Activated T-cell treated with anti-CD3 and anti-CD28 coated beads for 48 hours (primary cell): ENCODE measurements around the gene CDH23.

Source experiments
- DNase-seq: peaks from one replicate; pipeline ENCODE4 v3.0.0-alpha.2; 2020; ENCODE audit warnings: low read depth

CDH23 gene

DNA sequence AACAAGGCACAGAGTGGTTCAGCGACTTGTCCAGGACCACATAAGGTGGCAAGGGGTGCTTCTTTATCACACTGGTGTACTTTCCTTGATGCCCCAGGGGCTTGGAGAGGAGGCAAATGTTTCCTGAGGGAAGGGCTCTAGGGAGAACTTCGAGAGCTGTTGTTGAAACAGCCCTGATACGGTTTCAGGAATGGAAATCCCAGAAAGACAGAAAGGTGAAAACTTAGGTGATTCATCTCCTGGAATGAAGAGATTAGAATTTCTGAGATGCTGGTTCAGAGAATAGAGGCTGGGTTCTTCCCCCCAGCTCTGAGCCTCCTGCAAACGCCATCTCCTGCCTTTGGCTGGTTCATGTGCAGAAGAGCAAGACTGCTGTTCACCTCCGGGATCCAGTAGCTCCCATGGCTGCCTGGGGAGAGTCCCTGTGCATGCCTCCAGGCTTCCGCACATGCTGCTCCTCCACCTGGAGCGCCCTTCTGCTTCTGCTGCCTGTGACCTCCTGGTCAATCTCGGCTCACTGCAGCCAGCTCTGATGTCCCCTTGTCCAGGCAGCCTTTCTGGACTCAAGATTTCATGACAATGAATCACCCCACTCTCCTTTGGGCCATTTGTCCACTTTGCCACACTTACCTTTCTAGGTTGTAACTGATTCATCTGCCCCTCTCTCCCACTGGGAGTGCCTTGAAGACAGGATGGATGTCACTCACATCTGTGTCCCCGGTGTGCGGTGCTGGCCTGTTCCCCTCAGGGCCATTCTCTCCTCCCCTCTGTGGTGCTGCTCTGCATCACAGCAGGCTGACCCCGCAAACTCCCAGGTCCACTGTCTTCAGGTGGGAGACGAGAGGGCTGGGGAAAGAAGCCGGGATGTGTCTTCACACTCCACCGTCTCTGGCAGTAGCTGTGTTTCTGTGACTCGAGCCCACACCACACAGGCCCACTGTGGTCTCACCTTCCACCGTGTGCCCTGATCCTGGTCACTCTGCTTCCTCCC is 3.6 kb upstream of the CDH23 start:
- no peak for DNase-seq

DNA sequence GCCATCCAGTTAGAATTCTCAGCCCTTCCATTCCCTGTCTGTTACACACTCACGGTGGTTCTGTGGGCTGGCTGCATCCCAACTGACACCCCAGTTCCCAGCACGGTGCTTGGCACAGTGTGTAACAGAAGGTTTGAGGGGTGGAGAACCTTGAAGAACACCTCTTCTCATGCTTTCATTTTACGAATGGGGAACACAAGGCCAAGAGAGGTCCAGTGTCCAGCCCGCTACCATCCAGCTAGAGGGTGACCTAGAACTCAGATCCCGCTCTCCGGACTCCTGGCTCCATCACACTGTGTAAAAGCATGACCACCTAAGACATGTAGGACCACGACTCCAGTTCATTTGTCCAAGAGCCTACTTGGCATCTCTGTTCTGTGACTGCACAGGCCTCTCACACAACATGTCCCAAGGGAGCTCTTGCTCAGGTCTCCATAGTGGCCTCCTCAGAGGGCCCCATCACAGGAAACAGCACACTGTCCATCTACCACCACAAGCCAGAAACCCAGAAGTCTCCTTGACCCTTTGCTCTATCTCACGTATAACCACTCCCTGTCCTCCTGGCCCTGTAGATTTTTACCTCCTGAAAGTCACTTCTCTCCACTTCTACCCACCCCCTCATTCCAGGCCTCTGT is 2.8 kb upstream of the CDH23 start:
- DNase-seq: no peak

DNA sequence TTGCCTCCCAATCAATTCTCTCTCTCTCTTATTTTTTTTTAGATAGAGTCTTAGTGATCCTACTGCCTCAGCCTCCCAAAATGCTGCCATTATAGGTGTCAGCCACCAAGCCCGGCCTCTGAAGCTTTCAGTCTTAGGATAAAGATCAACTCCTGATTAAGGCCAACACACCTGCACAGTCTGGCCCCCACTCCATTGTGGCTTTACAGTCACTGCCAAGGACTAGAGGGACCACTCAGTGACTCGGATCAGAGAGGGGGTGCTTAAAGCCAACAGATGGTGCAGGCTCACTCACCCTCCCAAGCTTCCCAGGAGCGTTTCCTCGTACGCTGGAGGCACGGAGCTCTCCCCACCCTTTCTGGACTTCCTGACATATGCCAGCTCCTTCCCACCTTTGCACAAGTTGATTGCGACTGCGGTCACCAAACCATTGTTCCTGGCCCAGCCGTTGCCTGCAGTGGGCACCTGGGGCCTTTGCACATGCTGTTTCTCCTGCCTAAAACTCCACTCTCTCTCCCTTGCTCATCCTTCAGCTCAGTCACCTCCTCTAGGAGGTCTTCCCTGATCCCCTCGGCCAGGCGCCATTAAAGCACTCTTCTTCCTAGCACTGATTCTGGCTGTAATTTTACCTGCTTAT is 1.7 kb upstream of the CDH23 start:
- DNase-seq: no peak

DNA sequence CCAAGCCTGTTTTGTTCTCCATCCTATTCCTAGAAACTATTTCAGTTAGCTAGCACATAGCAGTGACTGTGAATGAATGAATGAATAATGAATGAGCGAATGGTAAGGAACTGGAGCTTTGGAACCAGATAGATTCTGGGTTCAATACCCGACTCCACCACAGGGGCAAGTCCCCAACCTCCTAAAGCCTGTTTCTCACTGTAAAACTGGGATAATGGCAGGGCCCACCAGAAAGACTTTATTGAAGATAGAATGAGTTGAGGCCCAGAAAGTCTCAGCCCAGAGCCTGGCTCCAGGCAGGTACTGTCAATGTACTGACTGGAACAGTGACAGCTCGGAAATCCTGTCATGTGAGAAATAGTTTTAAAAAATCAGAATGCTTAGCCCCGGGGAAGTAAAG is 1.1 kb upstream of the CDH23 start:
- DNase-seq: no peak

DNA sequence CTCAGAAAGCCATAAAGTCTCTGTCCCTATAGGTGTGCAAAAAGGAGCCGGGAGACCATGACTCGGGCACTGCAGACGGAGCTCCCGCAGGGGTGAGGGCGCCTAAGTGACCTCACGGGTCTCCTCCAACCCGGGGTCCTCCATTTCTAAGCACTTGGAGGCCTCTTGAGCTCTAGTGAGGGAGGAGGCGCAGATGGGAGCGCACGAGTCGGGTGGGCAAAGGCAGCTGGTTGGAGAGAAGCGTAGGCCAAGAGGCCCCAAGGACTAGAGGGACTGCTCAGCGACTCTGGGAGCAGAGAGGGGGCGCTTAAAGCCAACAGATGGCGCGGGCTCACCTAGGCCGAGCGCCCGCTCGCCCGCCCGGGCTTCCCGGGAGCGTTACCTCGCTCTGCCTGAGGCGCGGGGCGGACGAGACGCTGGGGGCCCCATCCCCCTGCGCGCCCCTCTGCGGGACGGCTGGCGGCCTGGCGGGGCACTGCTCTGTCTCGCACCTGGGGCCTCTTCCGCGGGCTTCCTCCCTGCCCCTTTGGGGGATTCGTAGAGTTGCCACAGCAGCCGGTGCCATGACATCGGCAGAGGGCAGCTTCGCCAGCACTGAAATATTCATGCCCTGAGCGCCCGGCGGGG is 523 bp upstream of the CDH23 start:
- peak; percentile 35 for DNase-seq

DNA sequence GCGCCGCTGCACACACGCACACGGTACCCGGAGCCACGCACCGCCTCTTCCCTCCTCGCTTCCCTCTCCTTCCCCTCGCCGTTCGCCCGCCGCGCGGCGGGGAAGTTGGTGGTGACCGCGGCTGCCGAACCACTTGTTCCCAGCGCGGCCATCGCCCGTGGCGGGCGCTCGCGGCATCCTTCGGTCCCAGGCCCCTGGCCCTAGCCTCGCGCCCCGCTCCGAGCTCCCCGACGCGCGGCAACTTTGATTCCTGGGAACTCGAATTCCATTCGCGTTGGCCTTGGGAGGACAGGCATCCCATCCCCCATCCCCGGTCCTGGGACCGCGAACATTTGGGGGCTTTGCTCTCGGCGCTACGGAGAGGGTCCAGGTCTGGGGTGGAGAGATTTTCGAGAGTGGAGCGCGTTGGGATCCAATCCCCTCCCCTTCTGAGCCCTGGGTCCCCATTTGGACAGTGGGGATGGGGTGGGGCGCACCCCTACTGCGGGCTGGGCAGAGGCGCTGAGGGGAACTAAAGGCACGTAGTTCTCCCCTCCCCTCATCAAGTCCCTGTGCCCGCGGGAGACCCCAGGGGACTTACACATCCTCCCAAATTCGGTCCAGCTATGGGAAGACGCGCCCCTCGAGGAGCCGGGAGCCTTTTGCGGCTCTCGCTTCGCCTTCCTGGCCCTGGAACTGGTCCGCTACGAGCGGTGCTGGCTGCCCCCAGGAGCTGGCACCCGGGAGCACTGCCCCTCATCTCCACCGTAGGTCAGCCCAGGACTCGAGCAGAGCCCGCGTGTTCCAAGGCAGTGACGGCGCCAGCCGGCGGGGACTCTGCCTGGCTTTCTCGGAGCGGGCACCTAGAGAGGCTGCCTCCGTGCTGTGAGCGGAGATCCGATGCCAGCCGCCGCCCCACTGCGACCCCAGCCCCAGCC is 834 bp downstream of the CDH23 start:
- DNase-seq: no peak

DNA sequence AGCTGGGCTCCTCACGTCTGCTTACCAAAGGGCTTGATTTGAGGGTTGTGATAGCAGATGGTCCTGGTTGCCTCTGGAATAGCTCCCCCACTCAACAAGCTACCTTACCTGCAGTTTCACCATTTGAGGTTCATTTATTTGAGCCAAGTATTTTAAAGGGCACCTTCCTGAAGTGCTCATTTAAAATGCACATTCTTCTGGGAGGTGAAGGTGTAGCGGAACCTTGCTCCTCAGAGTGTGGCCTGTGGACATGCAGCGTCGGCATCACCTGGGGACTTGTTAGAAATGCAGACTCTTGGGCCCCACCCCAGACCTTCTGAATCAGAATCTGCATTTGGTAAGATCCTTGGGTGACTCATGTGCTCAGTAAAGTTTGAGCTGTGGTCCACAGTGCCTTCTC is 2.3 kb downstream of the CDH23 start:
- DNase-seq: no peak

DNA sequence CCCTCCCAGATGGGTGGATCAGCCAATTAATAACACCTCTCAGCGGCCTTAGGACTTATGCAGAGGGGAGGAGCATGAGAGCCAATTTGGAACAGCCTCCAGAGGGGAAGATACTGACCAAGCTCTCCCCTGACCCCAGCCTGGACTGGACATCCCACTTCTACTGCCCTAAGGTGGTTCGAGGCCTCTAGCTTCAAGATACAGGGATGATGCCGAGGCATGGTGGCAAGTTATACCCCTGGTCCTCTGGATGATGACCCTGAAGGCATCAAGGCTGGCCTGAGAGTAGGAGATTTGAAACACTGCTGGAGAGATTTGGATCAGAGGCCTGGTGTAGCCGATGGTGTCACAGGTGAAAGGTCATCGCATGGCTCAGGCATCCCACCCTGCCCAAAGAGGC is 3.2 kb downstream of the CDH23 start:
- no peak for DNase-seq

DNA sequence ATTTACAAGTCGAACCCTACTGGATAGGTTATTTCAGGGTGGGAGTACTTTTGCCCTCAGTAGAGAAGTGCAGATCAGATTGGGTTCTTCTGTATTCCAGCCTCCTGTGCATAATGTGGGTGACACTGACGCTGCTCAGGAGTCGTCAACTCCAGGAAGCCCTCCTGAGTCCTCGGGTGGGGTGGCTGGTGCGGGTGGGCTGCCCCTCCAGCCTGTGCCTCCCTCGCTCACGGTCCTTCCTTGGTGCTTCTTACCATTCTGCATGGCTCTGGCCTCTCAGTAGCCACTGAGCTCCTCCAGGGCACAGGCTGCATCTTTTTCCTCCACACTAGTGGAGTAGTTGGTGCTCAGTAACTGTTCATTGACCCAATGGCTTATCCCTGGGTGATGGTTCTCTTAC is 4.3 kb downstream of the CDH23 start:
- DNase-seq: no peak

DNA sequence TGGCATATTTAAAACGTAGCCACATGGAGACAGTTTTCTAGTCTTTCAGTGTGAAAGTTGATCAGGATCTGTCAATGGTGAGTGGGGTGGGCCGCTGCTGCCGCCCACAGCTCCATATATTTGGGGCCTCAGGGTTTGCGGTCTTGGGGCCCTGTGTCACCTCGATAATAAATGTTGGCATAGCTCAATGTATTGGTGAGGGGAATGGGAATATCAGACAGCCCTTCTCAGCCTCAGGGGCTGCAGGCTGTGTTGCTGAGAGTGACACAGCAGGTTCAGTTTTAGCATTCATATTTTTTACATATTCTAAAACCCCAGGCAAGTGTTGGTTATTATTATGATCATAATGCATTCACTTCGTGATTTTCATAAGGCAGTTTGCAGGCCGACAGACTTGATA is 5.3 kb downstream of the CDH23 start:
- DNase-seq: no peak

DNA sequence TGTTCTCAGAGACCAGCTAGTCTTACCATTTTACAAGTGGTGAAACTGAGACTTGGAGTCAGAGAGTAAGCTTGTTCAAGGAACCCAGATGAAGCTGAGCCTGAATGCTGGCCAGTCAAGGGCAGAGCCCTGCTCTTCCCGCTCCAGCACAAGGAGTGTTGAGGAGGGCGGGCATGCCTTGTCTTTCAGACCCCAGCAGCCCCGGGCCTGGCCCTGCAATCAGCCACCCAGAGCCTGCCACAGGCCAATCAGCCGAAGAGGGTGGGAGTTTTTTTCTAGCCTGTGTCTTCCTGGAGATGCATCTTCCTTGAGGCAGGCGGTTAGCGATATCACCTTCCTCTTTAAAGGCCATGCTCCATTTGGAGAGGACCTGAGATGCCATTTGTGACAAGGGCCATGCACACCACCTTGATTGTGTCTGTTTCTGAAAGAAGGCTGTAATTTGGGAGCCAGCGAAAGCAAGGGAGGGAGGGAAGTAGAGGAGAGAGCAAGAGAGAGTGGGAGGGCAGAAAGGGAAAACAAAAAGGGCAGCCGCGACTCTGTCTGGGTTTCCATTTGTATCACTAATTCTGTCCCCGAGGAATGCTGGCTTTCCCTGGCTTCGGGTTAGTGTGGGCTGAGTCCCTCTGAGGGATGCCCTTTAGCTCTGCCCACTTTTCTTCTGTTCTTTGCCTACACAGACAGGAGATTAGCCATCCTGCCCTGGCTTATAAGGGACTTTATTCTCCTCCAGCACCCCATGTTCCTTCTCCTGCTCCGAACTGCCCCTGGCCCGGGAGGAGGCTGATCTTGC is 8.0 kb downstream of the CDH23 start:
- no peak for DNase-seq

DNA sequence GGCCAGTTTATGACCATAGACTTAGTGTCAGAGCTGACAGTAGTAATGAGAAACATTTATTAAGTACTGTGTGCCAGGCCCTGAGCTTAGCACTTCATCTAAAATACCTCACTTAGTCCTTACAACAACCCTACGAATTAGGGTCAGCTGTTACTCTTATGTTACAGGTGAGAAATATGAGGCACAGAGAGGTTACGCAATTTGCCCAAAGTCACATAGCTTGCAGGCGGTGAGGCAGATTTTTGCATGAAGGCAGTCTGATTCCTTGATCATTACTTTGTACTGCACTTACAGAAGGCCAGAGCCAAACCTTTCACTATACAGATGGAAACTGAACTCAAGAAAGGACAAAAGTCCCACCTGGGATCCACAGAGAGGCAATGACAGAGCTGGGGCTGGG is 10.2 kb downstream of the CDH23 start:
- no peak for DNase-seq

DNA sequence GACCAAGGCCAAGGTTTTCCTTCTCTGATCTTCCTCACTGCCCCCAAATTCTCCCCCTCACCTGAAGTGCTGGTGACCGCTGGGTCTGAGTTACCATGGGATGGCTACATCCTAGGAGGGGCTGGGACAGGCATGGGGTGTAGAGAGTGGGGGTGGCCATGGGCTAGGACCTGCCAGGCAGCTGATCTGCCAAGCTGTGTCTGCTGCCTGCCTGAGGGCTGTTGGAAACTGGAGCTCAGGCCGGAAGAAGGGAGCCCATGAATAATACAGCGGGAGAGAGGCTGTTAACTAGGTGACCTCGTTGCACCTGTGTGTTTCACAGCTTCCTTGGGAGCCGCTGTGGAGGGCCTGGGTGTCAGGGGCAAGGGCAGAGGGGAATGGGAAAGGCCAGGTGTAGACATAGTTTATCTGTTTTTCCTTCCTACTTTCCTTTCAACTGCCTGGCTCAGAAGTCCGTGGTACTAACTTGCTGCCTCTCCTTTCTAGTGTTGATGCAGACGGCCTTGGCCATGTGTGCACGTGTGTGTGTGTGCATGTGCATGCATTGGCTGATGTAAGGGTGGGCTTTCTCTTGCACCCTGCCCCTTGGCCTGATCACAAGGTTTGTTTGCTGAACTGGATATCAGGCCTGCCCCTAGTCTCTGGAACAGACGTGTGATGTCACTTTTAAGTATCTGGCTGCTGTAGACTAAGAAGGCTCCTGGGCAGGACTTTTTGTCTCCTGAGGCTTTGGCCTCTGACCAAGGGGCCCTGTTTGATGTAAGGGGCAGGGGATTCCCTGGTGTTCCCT is 11.9 kb downstream of the CDH23 start:
- no peak for DNase-seq

DNA sequence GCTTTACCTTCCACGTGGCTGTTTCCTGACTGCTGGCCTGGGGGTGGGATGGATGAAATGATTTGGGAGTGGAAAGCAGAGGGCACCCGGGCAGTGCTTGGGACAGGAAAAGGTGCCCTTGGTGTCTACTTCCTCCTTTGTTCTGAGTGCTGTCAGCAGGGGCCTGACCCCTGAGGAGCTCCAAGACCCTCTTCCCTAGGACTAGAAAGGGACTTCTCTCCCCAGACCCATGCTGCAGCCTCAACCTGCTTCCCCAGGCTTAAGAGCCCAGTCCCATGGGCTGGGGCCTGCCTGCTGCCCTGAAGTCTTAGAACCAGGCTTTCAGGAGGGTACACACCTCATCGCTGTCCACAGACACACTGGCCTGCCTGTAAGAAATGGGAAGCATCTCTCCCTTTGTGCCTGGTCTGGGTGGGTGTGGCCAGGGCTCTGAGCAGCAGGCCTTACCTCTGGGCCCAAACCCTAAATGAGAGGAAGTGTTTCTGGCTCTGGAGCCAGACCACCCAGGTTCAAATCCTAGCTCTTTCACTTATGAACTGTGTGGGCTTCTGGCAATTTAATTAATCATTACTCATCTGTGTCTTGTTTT is 12.9 kb downstream of the CDH23 start:
- DNase-seq: no peak

DNA sequence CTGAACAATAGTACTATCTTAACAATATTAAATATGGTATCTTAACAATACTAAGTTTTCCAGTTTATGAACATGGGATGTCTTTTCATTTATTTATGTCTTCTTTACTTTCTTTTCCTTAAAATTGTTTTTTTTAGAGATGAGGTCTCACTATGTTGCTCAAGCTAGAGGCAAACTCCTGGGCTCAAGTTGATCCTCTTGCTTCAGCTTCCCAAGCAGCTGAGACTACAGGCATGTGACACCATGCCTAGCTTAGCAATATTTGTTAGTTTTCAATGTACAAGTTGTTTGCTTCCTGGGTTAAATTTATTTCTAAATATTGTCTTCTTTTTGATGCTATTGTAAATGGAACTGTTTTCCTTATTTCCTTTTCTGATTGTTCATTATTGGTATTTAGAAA is 16.9 kb downstream of the CDH23 start:
- DNase-seq: no peak

DNA sequence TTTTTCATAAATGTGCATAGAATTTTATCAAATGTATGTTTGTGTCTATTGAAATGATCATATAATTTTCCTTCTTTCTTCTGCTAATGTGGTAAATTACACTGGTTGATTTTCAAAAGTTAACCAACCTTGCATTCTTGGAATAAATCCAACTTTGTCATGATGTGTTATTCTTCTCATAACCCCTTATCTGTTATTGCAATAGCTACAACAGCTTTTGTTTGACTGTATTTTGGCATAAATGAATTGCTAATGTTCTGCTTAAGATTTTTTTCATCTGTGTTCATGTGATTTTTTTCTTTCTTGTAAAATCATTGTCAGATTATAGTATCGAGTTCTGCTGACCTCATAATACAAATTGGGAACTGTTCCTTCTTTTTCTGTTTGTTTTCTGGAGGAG is 17.6 kb downstream of the CDH23 start:
- no peak for DNase-seq

DNA sequence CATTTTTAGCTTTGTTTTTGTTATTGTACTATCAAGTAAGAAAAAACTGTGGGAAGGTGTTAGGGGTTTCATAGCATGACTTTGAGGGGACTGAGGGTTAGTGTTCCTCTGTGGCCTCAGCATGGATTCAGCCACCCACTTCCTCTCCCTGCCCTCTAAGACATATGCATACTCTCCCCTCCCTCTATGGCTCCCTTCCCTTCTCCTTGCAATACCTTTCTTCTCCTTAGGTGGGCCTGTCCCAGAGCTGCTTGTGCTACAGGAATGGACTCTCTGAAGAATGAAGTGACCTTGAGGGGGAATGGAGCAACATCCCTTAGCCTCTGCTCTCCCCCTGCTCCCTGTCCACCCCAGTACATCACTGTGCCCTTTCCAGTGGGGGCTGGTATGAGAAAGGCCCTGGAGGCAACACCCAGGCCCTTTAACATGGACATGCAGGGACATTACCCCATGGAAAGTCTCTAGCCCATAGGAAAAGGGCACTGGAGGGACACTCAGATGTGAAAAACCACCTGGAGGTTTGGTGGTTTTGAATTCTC is 22.4 kb downstream of the CDH23 start:
- DNase-seq: no peak

DNA sequence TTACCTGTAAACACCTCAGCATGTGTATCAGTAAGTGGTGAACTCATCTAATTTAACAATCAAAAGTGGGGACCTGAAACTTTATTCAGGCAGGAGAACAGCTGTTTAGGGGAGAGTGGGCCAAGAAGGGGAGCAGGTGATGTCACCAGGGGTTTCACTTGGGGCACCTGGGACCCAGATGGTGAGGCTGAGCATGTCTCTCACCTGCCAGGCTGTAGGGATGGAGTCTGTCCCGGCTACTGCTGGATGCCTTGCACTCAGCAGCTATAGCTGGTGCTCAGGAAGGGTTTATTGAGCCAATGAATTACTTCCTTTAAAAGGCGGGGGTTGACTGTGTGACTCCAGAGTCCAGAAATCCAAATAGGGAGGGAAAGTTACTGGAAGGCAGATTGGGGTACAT is 23.0 kb downstream of the CDH23 start:
- no peak for DNase-seq

DNA sequence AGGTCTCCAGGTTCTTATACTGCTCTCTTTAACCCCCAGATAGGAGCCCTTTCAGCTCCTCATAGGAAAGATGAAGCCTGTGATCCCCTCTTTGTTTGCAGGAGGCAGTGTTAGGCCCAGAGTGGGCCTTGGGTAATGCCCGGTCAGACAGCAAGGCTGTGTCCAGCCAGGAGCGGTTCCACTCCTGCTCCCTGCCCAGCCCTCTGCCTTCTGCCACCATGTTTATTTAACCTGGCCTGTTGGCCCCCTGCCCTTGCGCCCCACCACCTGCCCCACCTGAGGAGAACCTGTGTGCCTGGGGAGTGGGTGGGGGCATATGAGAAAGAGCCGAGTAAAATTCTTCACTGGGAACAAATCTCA is 24.3 kb downstream of the CDH23 start:
- DNase-seq: no peak
